HG02623 (cell line): ENCODE results near the gene NGRN.
"Not testable (repeated sequence)": the region's sequence is repeated elsewhere in the genome, so short reads cannot be mapped to it uniquely, and the experiment has no call there.

Source experiments
- ATAC-seq: cut with Tn5 transposase; IDR thresholded peaks from one replicate; pipeline ENCODE4 v1.9.1; 2021; ENCODE audit warnings: moderate library complexity; ENCODE audit not compliant: unreplicated experiment

The NGRN gene

GRCh38 chr15:90234096-90234988 is 31.1 kb upstream of the NGRN start, which contains the start of gene GDPGP1:
GDPGP1 (plus strand) TSS chr15:90234209; CDS start chr15:90240909, 6,700 bp downstream.
- peak; percentile 62 for ATAC-seq

- ATAC-seq: no peak
These were observed 26.1 kb upstream of the NGRN start for GRCh38 chr15:90239371-90239770.

GRCh38 chr15:90240856-90241255 is 24.6 kb upstream of the NGRN start:
- ATAC-seq: no peak

GRCh38 chr15:90241343-90242192 is 23.9 kb upstream of the NGRN start:
- no peak for ATAC-seq

- ATAC-seq: no peak
These were observed 21.4 kb upstream of the NGRN start for GRCh38 chr15:90243943-90244639.

GRCh38 chr15:90248789-90249202 is 16.7 kb upstream of the NGRN start:
- no peak for ATAC-seq

GRCh38 chr15:90249203-90249863 is 16.1 kb upstream of the NGRN start, which contains the start of gene TTLL13:
TTLL13 (plus strand) TSS chr15:90249556; CDS start chr15:90250631, 1,075 bp downstream.
- peak; percentile 53 for ATAC-seq

- ATAC-seq: no peak
These were observed 7.7 kb upstream of the NGRN start for GRCh38 chr15:90257776-90258175.

- ATAC-seq: peak; percentile 77
These were observed 5.9 kb upstream of the NGRN start for GRCh38 chr15:90259524-90259923.

- ATAC-seq: not testable (repeated sequence)
These were observed 4.7 kb upstream of the NGRN start for GRCh38 chr15:90260731-90261130.

GRCh38 chr15:90261811-90262210 is 3.7 kb upstream of the NGRN start:
- ATAC-seq: no peak

- no peak for ATAC-seq
These were observed 3.0 kb upstream of the NGRN start for GRCh38 chr15:90262426-90262825.

- ATAC-seq: no peak
These were observed 801 bp upstream of the NGRN start for GRCh38 chr15:90264671-90265070.

- peak; percentile 20 for ATAC-seq
These were observed 574 bp downstream of the NGRN start for GRCh38 chr15:90266061-90266431.

- no peak for ATAC-seq
These were observed 1.0 kb downstream of the NGRN start for GRCh38 chr15:90266485-90266884.

GRCh38 chr15:90268415-90268814 is 2.9 kb downstream of the NGRN start:
- ATAC-seq: no peak

GRCh38 chr15:90270502-90271150 is 5.2 kb downstream of the NGRN start:
- no peak for ATAC-seq

- no peak for ATAC-seq
These were observed 6.1 kb downstream of the NGRN start for GRCh38 chr15:90271459-90272166.

GRCh38 chr15:90278467-90278866 is 13.0 kb downstream of the NGRN start:
- not testable (repeated sequence) for ATAC-seq
